ENCODE measurements around the gene ANKRD23.

DNA sequence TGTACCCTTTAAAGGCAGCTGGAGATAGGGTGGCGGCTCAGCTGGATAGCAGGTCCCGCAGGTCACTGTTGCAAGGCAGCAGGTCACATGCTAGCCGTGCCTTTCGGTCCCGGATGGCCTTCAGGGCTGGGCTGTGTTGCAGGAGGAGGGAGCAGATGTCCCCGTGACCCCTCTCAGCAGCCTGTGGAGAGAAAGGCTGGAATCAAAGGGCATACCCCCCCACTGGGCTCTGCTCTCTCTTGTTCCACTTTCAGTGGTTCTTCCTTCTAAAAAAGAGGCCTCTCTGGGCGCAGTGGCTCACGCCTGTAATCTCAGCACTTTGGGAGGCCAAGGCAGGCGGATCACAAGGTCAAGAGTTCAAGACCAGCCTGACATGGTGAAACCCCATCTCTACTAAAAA lies 4.4 kb upstream of the ANKRD23 start:
- TF ChIP-seq POLR2A (IDR thresholded peaks at IDR 0.05) = no peak
- TF ChIP-seq, protein P1, sequence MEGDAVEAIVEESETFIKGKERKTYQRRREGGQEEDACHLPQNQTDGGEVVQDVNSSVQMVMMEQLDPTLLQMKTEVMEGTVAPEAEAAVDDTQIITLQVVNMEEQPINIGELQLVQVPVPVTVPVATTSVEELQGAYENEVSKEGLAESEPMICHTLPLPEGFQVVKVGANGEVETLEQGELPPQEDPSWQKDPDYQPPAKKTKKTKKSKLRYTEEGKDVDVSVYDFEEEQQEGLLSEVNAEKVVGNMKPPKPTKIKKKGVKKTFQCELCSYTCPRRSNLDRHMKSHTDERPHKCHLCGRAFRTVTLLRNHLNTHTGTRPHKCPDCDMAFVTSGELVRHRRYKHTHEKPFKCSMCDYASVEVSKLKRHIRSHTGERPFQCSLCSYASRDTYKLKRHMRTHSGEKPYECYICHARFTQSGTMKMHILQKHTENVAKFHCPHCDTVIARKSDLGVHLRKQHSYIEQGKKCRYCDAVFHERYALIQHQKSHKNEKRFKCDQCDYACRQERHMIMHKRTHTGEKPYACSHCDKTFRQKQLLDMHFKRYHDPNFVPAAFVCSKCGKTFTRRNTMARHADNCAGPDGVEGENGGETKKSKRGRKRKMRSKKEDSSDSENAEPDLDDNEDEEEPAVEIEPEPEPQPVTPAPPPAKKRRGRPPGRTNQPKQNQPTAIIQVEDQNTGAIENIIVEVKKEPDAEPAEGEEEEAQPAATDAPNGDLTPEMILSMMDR (IDR thresholded peaks at IDR 0.05) = no peak
